Urinary bladder (tissue), 4 donors: ENCODE measurements around the gene MYL2. TPM values are rescaled to one million over a fixed set of nuclear protein-coding genes. Genes with fewer than 3 reads are reported as not detected.

Experiments used
- DNase-seq: peaks from one replicate; pipeline ENCODE4 v3.0.0-alpha.2; 2015; ENCODE audit errors: extremely low spot score
- H3K27ac ChIP-seq: one replicate; pipeline ENCODE4 v1.5.1; 2013; ENCODE audit warnings: low read depth, mild to moderate bottlenecking, moderate library complexity
- H3K36me3 ChIP-seq: one replicate; pipeline ENCODE4 v1.6.1; 2013; ENCODE audit warnings: mild to moderate bottlenecking, moderate library complexity; ENCODE audit not compliant: insufficient read depth
- H3K4me1 ChIP-seq: one replicate; pipeline ENCODE4 v1.6.1; 2013; ENCODE audit warnings: mild to moderate bottlenecking, moderate library complexity; ENCODE audit not compliant: insufficient read depth
- H3K4me3 ChIP-seq: one replicate; pipeline ENCODE4 v1.5.1; 2013; ENCODE audit warnings: low read depth, low read length
- WGBS: extraction: QIAGEN DNeasy Blood & Tissue Kit; methylation state at CpG from one replicate; pipeline ENCODE4 v1.1.7; 2013; 5-methylcytosine and 5-hydroxymethylcytosine counted together
- polyA plus RNA-seq: library from polyadenylated mRNA; stranded (reverse); fragments of 200-250 nt; gene quantifications from one replicate; pipeline ENCODE4 v1.2.3, GENCODE V29; 2013
- total RNA-seq: library from RNA; depleted of rRNA; stranded (reverse); fragments of >200 nt; gene quantifications from one replicate; pipeline ENCODE4 v1.2.3, GENCODE V29; 2014
- donor health status: healthy with polysubstance abuse.
- donor health status: healthy.

Gene MYL2
- total and polyA plus RNA-seq, 2 donors: 9.5 TPM; not detected in 1

- no peaks in the 10 kb centered on the region for H3K36me3 ChIP-seq
- DNase-seq: no peak
- no peak overlapping the region for H3K27ac ChIP-seq
- WGBS: 78% methylated on average over 10 of the region's 10 CpGs
- H3K4me3 ChIP-seq: no peak overlapping the region
- no peaks in the 10 kb centered on the region for H3K4me1 ChIP-seq
Measured at GRCh38 chr12:110921262-110921661, 883 bp upstream of the MYL2 start.

GRCh38 chr12:110919720-110920119 lies 659 bp downstream of the MYL2 start:
- Histone ChIP-seq H3K36me3 (no peaks in the 10 kb centered on the region), H3K27ac (no peak overlapping the region), H3K4me1 (no peaks in the 10 kb centered on the region), H3K4me3 (no peak overlapping the region)
- DNase-seq: no peak
- 90% methylated on average over 5 of the region's 5 CpGs for WGBS

- Histone ChIP-seq H3K4me1 (no peaks in the 10 kb centered on the region), H3K27ac (no peak overlapping the region), H3K36me3 (no peaks in the 10 kb centered on the region), H3K4me3 (no peak overlapping the region)
- WGBS: 78% methylated on average over 7 of the region's 7 CpGs
- DNase-seq: no peak
Measured at GRCh38 chr12:110917961-110918360, 2.4 kb downstream of the MYL2 start.

GRCh38 chr12:110917467-110917866 lies 2.9 kb downstream of the MYL2 start:
- no peak overlapping the region for H3K4me3 ChIP-seq
- no peaks in the 10 kb centered on the region for H3K36me3 ChIP-seq

GRCh38 chr12:110916295-110916875 lies 4.0 kb downstream of the MYL2 start:
- H3K4me3 ChIP-seq: no peak overlapping the region
- no peaks in the 10 kb centered on the region for H3K36me3 ChIP-seq
- whole genome bisulfite sequencing: 83% methylated on average over 3 of the region's 3 CpGs
- DNase-seq: no peak
- H3K27ac ChIP-seq: no peak overlapping the region
- no peaks in the 10 kb centered on the region for H3K4me1 ChIP-seq

More at GRCh38 chr12:110917467-110917866, 2.9 kb downstream of the MYL2 start:
- Histone ChIP-seq H3K27ac (no peak overlapping the region), H3K4me1 (no peaks in the 10 kb centered on the region)
- no peak for DNase-seq
- 57% methylated on average over 5 of the region's 5 CpGs for WGBS

GRCh38 chr12:110913119-110914056 lies 7.0 kb downstream of the MYL2 start:
- H3K4me3 ChIP-seq: no peak overlapping the region
- whole genome bisulfite sequencing: 84% methylated on average over 14 of the region's 14 CpGs
- no peaks in the 10 kb centered on the region for H3K4me1 ChIP-seq
- DNase-seq: no peak
- H3K27ac ChIP-seq: no peak overlapping the region
- no peaks in the 10 kb centered on the region for H3K36me3 ChIP-seq

- Histone ChIP-seq H3K4me3 (no peak overlapping the region), H3K27ac (no peak overlapping the region), H3K4me1 (no peaks in the 10 kb centered on the region), H3K36me3 (no peaks in the 10 kb centered on the region)
- WGBS: 87% methylated on average over 6 of the region's 6 CpGs
- no peak for DNase-seq
Measured at GRCh38 chr12:110912263-110912662, 8.1 kb downstream of the MYL2 start.

- H3K4me1 ChIP-seq: no peaks in the 10 kb centered on the region
- no peak overlapping the region for H3K27ac ChIP-seq
- no peak overlapping the region for H3K4me3 ChIP-seq
- no peak for DNase-seq
- no peaks in the 10 kb centered on the region for H3K36me3 ChIP-seq
- WGBS: 70% methylated on average over 14 of the region's 14 CpGs
Measured at GRCh38 chr12:110908377-110909152, 11.8 kb downstream of the MYL2 start.

GRCh38 chr12:110907583-110907982 lies 12.8 kb downstream of the MYL2 start:
- no peaks in the 10 kb centered on the region for H3K36me3 ChIP-seq

GRCh38 chr12:110906985-110907384 lies 13.4 kb downstream of the MYL2 start:
- Histone ChIP-seq H3K4me3 (no peak overlapping the region), H3K27ac (no peak overlapping the region), H3K4me1 (no peaks in the 10 kb centered on the region), H3K36me3 (no peaks in the 10 kb centered on the region)
- no peak for DNase-seq
- 64% methylated on average over 4 of the region's 4 CpGs for WGBS

More at GRCh38 chr12:110907583-110907982, 12.8 kb downstream of the MYL2 start:
- Histone ChIP-seq H3K4me1 (no peaks in the 10 kb centered on the region), H3K27ac (no peak overlapping the region), H3K4me3 (no peak overlapping the region)
- no peak for DNase-seq
- 58% methylated on average over 8 of the region's 8 CpGs for WGBS

- Histone ChIP-seq H3K4me1 (no peaks in the 10 kb centered on the region), H3K27ac (no peak overlapping the region), H3K4me3 (no peak overlapping the region), H3K36me3 (no peaks in the 10 kb centered on the region)
- WGBS: 79% methylated on average over 5 of the region's 5 CpGs
- DNase-seq: no peak
Measured at GRCh38 chr12:110906516-110906915, 13.9 kb downstream of the MYL2 start.

- no peak for DNase-seq
- no peaks in the 10 kb centered on the region for H3K4me1 ChIP-seq
- H3K4me3 ChIP-seq: no peak overlapping the region
- H3K27ac ChIP-seq: no peak overlapping the region
- 51% methylated on average over 3 of the region's 3 CpGs for WGBS
- H3K36me3 ChIP-seq: no peaks in the 10 kb centered on the region
Measured at GRCh38 chr12:110906083-110906482, 14.3 kb downstream of the MYL2 start.

GRCh38 chr12:110903511-110903910 lies 16.9 kb downstream of the MYL2 start:
- Histone ChIP-seq H3K4me3 (no peak overlapping the region), H3K27ac (no peak overlapping the region), H3K36me3 (no peaks in the 10 kb centered on the region), H3K4me1 (no peaks in the 10 kb centered on the region)
- DNase-seq: no peak
- WGBS: 94% methylated on average over 4 of the region's 4 CpGs
